ENCODE measurements around the gene HOXD1. TPM values are rescaled to one million over a fixed set of nuclear protein-coding genes. Genes with fewer than 3 reads are reported as not detected.
A peak's percentile ranks its signal among the peaks of the same experiment; 100 is the strongest.

The HOXD1 gene
- total RNA-seq, 4 donors from 2014 or later = 0.44 to 1.8 (median 0.63) TPM; not detected in 1

DNA sequence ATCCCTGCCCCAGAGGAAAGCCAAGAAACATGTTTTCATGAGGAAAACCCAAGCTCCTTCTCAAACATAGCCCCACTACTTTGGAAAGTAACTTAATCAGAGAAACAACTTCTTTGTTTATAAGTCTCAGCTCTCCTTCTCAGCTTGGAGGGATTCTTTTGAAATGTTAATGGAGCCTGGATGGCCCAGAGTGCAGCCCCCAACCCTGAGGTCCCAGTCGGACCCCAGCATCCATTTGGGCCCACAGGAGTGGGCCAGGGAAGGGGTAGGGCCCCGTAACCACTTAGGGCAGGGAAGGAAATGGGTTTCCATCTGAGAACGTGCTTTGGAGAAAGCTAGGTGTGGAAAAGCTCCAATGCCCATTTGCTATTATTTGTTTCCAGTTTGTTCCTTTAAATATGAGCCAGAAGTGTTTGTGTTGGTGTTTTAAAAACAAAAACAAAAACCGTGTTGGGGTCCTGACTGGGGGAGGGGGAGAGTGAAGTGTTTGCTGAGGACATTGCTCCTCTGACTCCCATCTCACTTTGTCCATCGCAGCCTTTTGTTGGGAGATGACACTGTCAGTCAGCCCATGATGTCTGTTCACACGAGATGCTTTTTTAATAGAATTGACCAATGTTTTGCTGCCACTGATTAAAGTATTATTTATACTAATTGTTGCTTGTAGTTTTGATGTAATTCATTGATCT lies 33.0 kb upstream of the HOXD1 start:
- H3K27ac ChIP-seq = no peak overlapping the region
- no peak for DNase-seq (ENCODE audit: low spot score in 2 of 2)
- no peak overlapping the region for H3K4me3 ChIP-seq
- H3K4me1 ChIP-seq = peaks cover 0 to 28% (median 9%) of the 10 kb centered on the region in 4 donors
- no peak for TF ChIP-seq EP300 (IDR thresholded peaks at IDR 0.05)
- no peak for TF ChIP-seq POLR2A (IDR thresholded peaks at IDR 0.05)
- TF ChIP-seq, protein P1, sequence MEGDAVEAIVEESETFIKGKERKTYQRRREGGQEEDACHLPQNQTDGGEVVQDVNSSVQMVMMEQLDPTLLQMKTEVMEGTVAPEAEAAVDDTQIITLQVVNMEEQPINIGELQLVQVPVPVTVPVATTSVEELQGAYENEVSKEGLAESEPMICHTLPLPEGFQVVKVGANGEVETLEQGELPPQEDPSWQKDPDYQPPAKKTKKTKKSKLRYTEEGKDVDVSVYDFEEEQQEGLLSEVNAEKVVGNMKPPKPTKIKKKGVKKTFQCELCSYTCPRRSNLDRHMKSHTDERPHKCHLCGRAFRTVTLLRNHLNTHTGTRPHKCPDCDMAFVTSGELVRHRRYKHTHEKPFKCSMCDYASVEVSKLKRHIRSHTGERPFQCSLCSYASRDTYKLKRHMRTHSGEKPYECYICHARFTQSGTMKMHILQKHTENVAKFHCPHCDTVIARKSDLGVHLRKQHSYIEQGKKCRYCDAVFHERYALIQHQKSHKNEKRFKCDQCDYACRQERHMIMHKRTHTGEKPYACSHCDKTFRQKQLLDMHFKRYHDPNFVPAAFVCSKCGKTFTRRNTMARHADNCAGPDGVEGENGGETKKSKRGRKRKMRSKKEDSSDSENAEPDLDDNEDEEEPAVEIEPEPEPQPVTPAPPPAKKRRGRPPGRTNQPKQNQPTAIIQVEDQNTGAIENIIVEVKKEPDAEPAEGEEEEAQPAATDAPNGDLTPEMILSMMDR (IDR thresholded peaks at IDR 0.05) = no peak
- 78 to 82% methylated on average over 6 of the region's 6 CpGs for WGBS, 2 donors
- peaks cover 1 to 92% of the 10 kb centered on the region in 2 donors for H3K27me3 ChIP-seq
- H3K9me3 ChIP-seq = no peaks in the 10 kb centered on the region
- peaks cover 0 to 37% (median 0%) of the 10 kb centered on the region in 3 donors for H3K36me3 ChIP-seq

DNA sequence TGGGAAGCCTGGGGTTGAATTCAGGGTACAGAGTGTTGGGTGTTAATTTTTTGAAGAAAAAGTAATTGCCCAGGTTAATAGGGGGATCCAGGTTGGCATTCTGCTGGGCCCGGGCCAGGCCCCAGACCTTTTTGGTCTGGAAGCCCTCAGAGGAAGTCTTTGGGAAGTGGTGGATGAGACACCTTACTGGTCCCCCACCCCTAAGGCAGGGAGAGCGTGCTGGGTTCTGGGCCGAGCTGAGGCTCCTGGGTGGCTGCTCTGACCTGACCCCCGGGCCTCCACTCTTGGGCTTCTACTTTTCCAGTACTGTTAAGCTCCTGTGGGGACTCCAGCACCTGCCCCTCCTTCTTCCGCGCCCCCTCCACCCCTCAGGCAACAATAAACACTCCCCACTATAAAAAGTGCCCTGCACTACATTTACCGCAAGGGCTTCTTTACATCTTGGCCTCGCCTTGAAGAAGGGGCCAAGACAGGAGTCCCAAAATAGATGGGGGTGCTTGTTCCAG lies 32.1 kb upstream of the HOXD1 start:
- TF ChIP-seq, protein P1 (IDR thresholded peaks at IDR 0.05) = no peak
- no peak for TF ChIP-seq EP300 (IDR thresholded peaks at IDR 0.05)
- no peak for TF ChIP-seq POLR2A (IDR thresholded peaks at IDR 0.05)
- no peak overlapping the region for H3K27ac ChIP-seq
- no peak for DNase-seq (ENCODE audit: low spot score in 2 of 2)
- peaks cover 3 to 92% of the 10 kb centered on the region in 2 donors for H3K27me3 ChIP-seq
- peaks cover 0 to 30% (median 0%) of the 10 kb centered on the region in 3 donors for H3K36me3 ChIP-seq
- no peaks in the 10 kb centered on the region for H3K9me3 ChIP-seq
- no peak overlapping the region for H3K4me3 ChIP-seq
- H3K4me1 ChIP-seq = peaks cover 0 to 34% (median 9%) of the 10 kb centered on the region in 4 donors
- 81 to 88% methylated on average over 8 of the region's 8 CpGs for WGBS, 2 donors

DNA sequence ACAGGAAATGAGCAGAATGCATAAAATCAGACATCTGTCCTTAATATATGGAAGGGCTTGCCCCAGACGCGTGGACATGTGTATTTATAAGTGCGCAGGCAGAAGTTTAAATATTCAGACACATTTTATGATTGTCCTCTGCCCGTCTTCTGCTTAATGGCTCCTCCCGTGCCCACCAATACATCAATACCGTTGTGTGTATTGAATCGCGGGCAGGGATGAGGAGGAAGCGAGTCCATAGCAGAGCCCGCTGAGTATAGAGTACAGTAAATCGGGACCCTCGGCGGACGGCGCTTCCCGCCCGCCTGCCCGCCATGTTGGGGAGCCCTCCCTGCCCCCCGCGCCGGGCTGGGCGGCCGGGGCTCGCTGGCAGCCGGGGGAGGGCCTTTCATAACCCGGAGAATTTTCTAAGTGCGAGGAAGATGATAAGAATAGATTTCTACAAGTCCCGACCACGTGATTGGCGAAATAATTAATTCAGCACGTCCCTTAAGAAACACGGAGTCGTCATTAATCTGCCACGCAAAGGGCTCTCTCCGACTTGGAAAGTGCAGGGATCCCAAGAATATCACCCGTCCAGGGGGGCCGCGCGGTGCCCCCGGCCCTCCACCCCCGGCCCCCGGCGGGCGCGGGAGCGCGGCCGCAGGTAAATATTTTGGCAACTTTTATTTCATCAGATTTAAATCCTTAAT lies 31.5 kb upstream of the HOXD1 start, which contains the start of gene HOXD3:
TSS of gene HOXD3 (plus strand) at position 501 of the 692 bp plus-strand sequence. CDS start 11,808 bp downstream, outside the sequence.
- peaks cover 0 to 27% (median 0%) of the 10 kb centered on the region in 3 donors for H3K36me3 ChIP-seq
- H3K9me3 ChIP-seq = no peaks in the 10 kb centered on the region
- TF ChIP-seq EP300 (IDR thresholded peaks at IDR 0.05) (no peak), POLR2A (IDR thresholded peaks at IDR 0.05) (no peak)
- TF ChIP-seq, protein P1 (IDR thresholded peaks at IDR 0.05) = no peak
- no peak for DNase-seq (ENCODE audit: low spot score in 2 of 2)
- WGBS, 2 donors = 25 to 41% methylated on average over 48 of the region's 48 CpGs
- no peak within 1 kb of the TSS for H3K27ac ChIP-seq
- peaks cover 3 to 92% of the 10 kb centered on the region in 2 donors for H3K27me3 ChIP-seq
- H3K4me3 ChIP-seq = peak within 1 kb of the TSS in 2 of 4 donors; percentile 16 to 21
- H3K4me1 ChIP-seq = peaks cover 0 to 38% (median 9%) of the 10 kb centered on the region in 4 donors

DNA sequence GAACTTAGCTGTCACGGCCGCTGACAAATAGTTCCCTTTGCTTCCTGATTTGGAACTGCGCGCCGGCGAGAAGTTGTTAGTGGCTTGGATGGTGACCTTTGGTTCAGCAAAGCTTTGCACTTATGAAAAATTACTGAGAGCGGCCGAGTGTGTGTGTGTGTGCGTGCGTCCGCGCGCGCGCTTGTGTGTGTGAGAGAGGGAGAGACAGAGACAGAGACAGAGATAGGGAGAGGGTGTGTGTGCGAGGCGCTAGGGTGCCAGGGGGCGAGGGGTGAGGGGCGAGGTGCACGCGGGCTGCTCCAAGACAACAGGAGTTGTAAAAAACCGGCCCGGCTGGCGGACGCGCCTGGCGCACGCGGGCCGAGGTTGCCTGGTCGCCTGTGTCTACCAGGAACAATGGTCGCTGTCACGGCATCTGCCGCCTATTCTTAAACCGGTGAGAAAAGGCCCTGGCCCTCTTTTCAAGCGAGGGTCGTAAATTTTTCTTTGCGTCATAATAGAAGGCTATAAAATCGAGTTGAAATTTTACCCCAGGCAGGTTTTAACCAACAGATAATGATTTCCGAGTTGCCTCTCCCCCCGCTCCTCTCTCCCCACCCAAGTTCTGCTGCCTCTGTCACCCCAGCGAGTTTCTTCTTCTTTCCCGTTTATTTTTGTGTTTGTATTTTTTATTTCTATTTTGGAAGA lies 30.8 kb upstream of the HOXD1 start:
- TF ChIP-seq, protein P1 (IDR thresholded peaks at IDR 0.05) = no peak
- TF ChIP-seq POLR2A (IDR thresholded peaks at IDR 0.05) (no peak), EP300 (IDR thresholded peaks at IDR 0.05) (no peak)
- H3K4me1 ChIP-seq = peaks cover 0 to 41% (median 9%) of the 10 kb centered on the region in 4 donors
- no peak for DNase-seq (ENCODE audit: low spot score in 2 of 2)
- peaks cover 3 to 92% of the 10 kb centered on the region in 2 donors for H3K27me3 ChIP-seq
- H3K36me3 ChIP-seq = peaks cover 0 to 22% (median 0%) of the 10 kb centered on the region in 3 donors
- no peaks in the 10 kb centered on the region for H3K9me3 ChIP-seq
- WGBS, 2 donors = 46 to 55% methylated on average over 43 of the region's 43 CpGs
- H3K4me3 ChIP-seq = peak overlapping the region in 2 of 4 donors; percentile 16 to 21
- H3K27ac ChIP-seq = no peak overlapping the region

All from tibial nerve (tissue), 4 donors.